H9 (cell line): Measurements from ENCODE around the gene ZNF821. TPM values are rescaled to one million over a fixed set of nuclear protein-coding genes. Genes with fewer than 3 reads are reported as not detected.

Source experiments
- DNase-seq: peaks from one replicate; pipeline ENCODE4 v3.0.0-alpha.2; 2017
- H2AFZ ChIP-seq: one replicate; pipeline ENCODE4 v1.6.1; 2013; ENCODE audit warnings: mild to moderate bottlenecking, low read length, control low read depth, moderate library complexity
- H2AK5ac ChIP-seq: 2 replicates; pipeline ENCODE4 v1.6.1; 2013; ENCODE audit warnings: low read length, control low read depth, mixed read lengths; ENCODE audit not compliant: insufficient read length
- H2BK120ac ChIP-seq: one replicate; pipeline ENCODE4 v1.6.1; 2013; ENCODE audit warnings: low read depth, mild to moderate bottlenecking, low read length, control low read depth, inconsistent platforms; ENCODE audit not compliant: poor library complexity, severe bottlenecking
- H2BK12ac ChIP-seq: 2 replicates; pipeline ENCODE4 v1.6.1; 2013; ENCODE audit warnings: low read length, control low read depth, mixed read lengths, low read depth; ENCODE audit not compliant: insufficient read length
- H2BK15ac ChIP-seq: 2 replicates; pipeline ENCODE4 v1.6.1; 2013; ENCODE audit warnings: low read depth, low read length, control low read depth
- H2BK20ac ChIP-seq: one replicate; pipeline ENCODE4 v1.6.1; 2013; ENCODE audit warnings: low read depth, mild to moderate bottlenecking, low read length, control low read depth, inconsistent platforms; ENCODE audit not compliant: poor library complexity, severe bottlenecking
- H2BK5ac ChIP-seq: 2 replicates; pipeline ENCODE4 v1.6.1; 2013; ENCODE audit warnings: low read length, control low read depth, mixed read lengths; ENCODE audit not compliant: insufficient read length
- H3K14ac ChIP-seq: 2 replicates; pipeline ENCODE4 v1.6.1; 2013; ENCODE audit warnings: low read length, control low read depth; ENCODE audit not compliant: insufficient read depth
- H3K18ac ChIP-seq: 2 replicates; pipeline ENCODE4 v1.6.1; 2013; ENCODE audit warnings: low read depth, mild to moderate bottlenecking, mixed read lengths, low read length, control low read depth; ENCODE audit not compliant: insufficient read length
- H3K23ac ChIP-seq: 2 replicates; pipeline ENCODE4 v1.6.1; 2013; ENCODE audit warnings: low read length, control low read depth, mixed read lengths, low read depth; ENCODE audit not compliant: insufficient read length
- H3K23me2 ChIP-seq: 2 replicates; pipeline ENCODE4 v1.6.1; 2013; ENCODE audit warnings: low read depth, mild to moderate bottlenecking, mixed read lengths, low read length, control low read depth; ENCODE audit not compliant: insufficient read length, poor library complexity, severe bottlenecking
- H3K27ac ChIP-seq: 2 replicates; pipeline ENCODE4 v1.5.1; 2013; ENCODE audit warnings: low read length, control low read depth, mixed read lengths, low read depth; ENCODE audit not compliant: insufficient read length
- H3K27me3 ChIP-seq: 2 replicates; pipeline ENCODE4 v1.6.1; 2013; ENCODE audit warnings: low read length, control low read depth, inconsistent platforms; ENCODE audit not compliant: insufficient read depth
- H3K4ac ChIP-seq: 2 replicates; pipeline ENCODE4 v1.6.1; 2013; ENCODE audit warnings: low read depth, mild to moderate bottlenecking, control low read depth, inconsistent platforms, low read length, moderate library complexity
- H3K4me1 ChIP-seq: 2 replicates; pipeline ENCODE4 v1.6.1; 2013; ENCODE audit warnings: low read length, control low read depth, inconsistent platforms; ENCODE audit not compliant: insufficient read depth
- H3K4me2 ChIP-seq: 2 replicates; pipeline ENCODE4 v1.6.1; 2013; ENCODE audit warnings: low read length, control low read depth, mixed read lengths; ENCODE audit not compliant: insufficient read length, insufficient read depth
- H3K56ac ChIP-seq: 2 replicates; pipeline ENCODE4 v1.6.1; 2013; ENCODE audit warnings: low read depth, mild to moderate bottlenecking, mixed read lengths, low read length, control low read depth; ENCODE audit not compliant: insufficient read length
- H3K79me1 ChIP-seq: 2 replicates; pipeline ENCODE4 v1.6.1; 2013; ENCODE audit warnings: low read depth, mild to moderate bottlenecking, moderate library complexity, low read length, control low read depth, inconsistent platforms; ENCODE audit not compliant: insufficient read depth, poor library complexity, severe bottlenecking
- H3K79me2 ChIP-seq: 2 replicates; pipeline ENCODE4 v1.6.1; 2013; ENCODE audit warnings: low read length, control low read depth, inconsistent platforms; ENCODE audit not compliant: insufficient read depth
- H3K9ac ChIP-seq: 2 replicates; pipeline ENCODE4 v1.6.1; 2013; ENCODE audit warnings: low read length, control low read depth, mixed read lengths; ENCODE audit not compliant: insufficient read length; ENCODE audit errors: extremely low read depth
- H3K9me3 ChIP-seq: one replicate; pipeline ENCODE4 v1.6.1; 2013; ENCODE audit warnings: low read depth, low read length, inconsistent platforms; ENCODE audit not compliant: control insufficient read depth
- H3T11ph ChIP-seq: one replicate; pipeline ENCODE4 v1.6.1; 2013; ENCODE audit warnings: mild to moderate bottlenecking, low read length, control low read depth, inconsistent platforms
- H4K20me1 ChIP-seq: one replicate; pipeline ENCODE4 v1.6.1; 2013; ENCODE audit not compliant: control insufficient read depth, insufficient read length, insufficient read depth
- H4K5ac ChIP-seq: 2 replicates; pipeline ENCODE4 v1.6.1; 2013; ENCODE audit warnings: low read depth, mild to moderate bottlenecking, mixed read lengths, low read length, control low read depth; ENCODE audit not compliant: insufficient read length
- H4K8ac ChIP-seq: replicated peaks from 2 replicates; pipeline ENCODE4 v1.6.1; 2013; ENCODE audit warnings: low read length, control low read depth, mixed read lengths, low read depth; ENCODE audit not compliant: insufficient read length
- H4K91ac ChIP-seq: 2 replicates; pipeline ENCODE4 v1.6.1; 2013; ENCODE audit warnings: low read depth, mild to moderate bottlenecking, moderate library complexity, mixed read lengths, low read length, control low read depth; ENCODE audit not compliant: insufficient read length
- H3K27ac Mint-ChIP-seq, 3 experiments: 2 replicates in 2 of 3; 3 replicates in 1 of 3; pipeline ENCODE4 v1.8.0; 2020 to 2021; ENCODE audit warnings: mixed read lengths in 3 of 3, mild to moderate bottlenecking in 1 of 3, moderate library complexity in 1 of 3
- H3K27me3 Mint-ChIP-seq: 2 replicates; pipeline ENCODE4 v1.8.0; 2021; ENCODE audit warnings: low read depth, mild to moderate bottlenecking, moderate library complexity, mixed read lengths
- H3K36me3 Mint-ChIP-seq, 3 experiments: 2 replicates in 2 of 3; 3 replicates in 1 of 3; pipeline ENCODE4 v1.8.0; 2020 to 2021; ENCODE audit warnings: low read depth in 3 of 3, mixed read lengths in 3 of 3; ENCODE audit not compliant: insufficient read depth in 1 of 3
- H3K4me1 Mint-ChIP-seq, 2 experiments: 2 replicates each; pipeline ENCODE4 v1.8.0; 2020; ENCODE audit warnings: mixed read lengths in 2 of 2
- H3K4me3 Mint-ChIP-seq, 2 experiments: 2 replicates in 1 of 2; 3 replicates in 1 of 2; pipeline ENCODE4 v1.8.0; 2020 to 2021; ENCODE audit warnings: mild to moderate bottlenecking in 2 of 2, mixed read lengths in 2 of 2, moderate library complexity in 1 of 2
- H3K9me3 Mint-ChIP-seq, 2 experiments: 2 replicates in 1 of 2; 3 replicates in 1 of 2; pipeline ENCODE4 v1.8.0; 2020; ENCODE audit warnings: mild to moderate bottlenecking in 2 of 2, mixed read lengths in 2 of 2, moderate library complexity in 1 of 2
- CTCF ChIP-seq: fragments of 200-600 bp; sonication (generic); conservative IDR thresholded peaks from 3 replicates; pipeline ENCODE4 v1.8.0; 2021; ENCODE audit warnings: antibody characterized with exemption, mild to moderate bottlenecking
- WGBS: extraction: QIAGEN DNeasy Blood & Tissue Kit; methylation state at CpG from one replicate; pipeline ENCODE4 v1.1.7; 2013; ENCODE audit warnings: missing lambda C conversion rate, low lambda C conversion rate, mixed read lengths; ENCODE audit not compliant: insufficient read length; ENCODE audit errors: extremely low coverage; 5-methylcytosine and 5-hydroxymethylcytosine counted together
- long read RNA-seq: library from polyadenylated mRNA; unstranded; transcript quantifications from one replicate; pipeline ENCODE4 v2.0.0, GENCODE V29; 2020
- total RNA-seq: library from RNA; stranded (reverse); gene quantifications from 2 replicates; pipeline ENCODE4 v1.2.1, GENCODE V29; 2021

ZNF821 gene
- total RNA-seq = 11.6 and 12.5 TPM in 2 replicates
- long read RNA-seq, transcript ZNF821-221 (7 exons, 1,833 nt) = minor isoform, 6 of 54 reads
- long read RNA-seq, transcript ZNF821-202 (8 exons, 2,000 nt) = major isoform, 8 of 54 reads
- long read RNA-seq, partial matches to known transcripts = 1 of 54 reads
- long read RNA-seq, other reads (novel, unspliced or antisense) = 36 of 54 reads

GRCh38 chr16:71883849-71884638 is at the start of gene ZNF821:
ZNF821 (minus strand) TSS chr16:71884182; CDS start chr16:71879946, 4,236 bp downstream.
- Histone ChIP-seq H2AFZ (peak within 1 kb of the TSS; percentile 65), H2BK15ac (no peak within 1 kb of the TSS)
- H3K4me1 Mint-ChIP-seq = peaks cover 19 to 21% of the 10 kb centered on the region in 2 experiments

More at GRCh38 chr16:71883849-71884638, at the start of gene ZNF821:
- Histone ChIP-seq H3K18ac (peak within 1 kb of the TSS; percentile 79), H3T11ph (no peak within 1 kb of the TSS), H4K8ac (no peak within 1 kb of the TSS), H3K9ac (peak within 1 kb of the TSS; percentile 66), H3K79me2 (no peaks in the 10 kb centered on the region), H2BK12ac (no peak within 1 kb of the TSS), H2AK5ac (no peak within 1 kb of the TSS), H4K5ac (no peak within 1 kb of the TSS), H3K4me2 (peak within 1 kb of the TSS; percentile 92), H3K56ac (no peak within 1 kb of the TSS), H3K4me1 (no peaks in the 10 kb centered on the region; the same call in 1 of the 2 replicates), H3K23ac (no peak within 1 kb of the TSS), H3K14ac (peak within 1 kb of the TSS; percentile 90), H3K27me3 (no peaks in the 10 kb centered on the region), H3K23me2 (peaks cover 15% of the 10 kb centered on the region), H3K79me1 (no peaks in the 10 kb centered on the region), H2BK5ac (no peak within 1 kb of the TSS), H2BK20ac (no peak within 1 kb of the TSS), H3K9me3 (no peaks in the 10 kb centered on the region), H3K27ac (peak within 1 kb of the TSS; percentile 7), H4K91ac (no peak within 1 kb of the TSS), H3K4ac (no peak within 1 kb of the TSS), H2BK120ac (no peak within 1 kb of the TSS), H4K20me1 (no peaks in the 10 kb centered on the region)
- no CpG with 5 or more reads among the region's 85 CpGs for WGBS
- Mint-ChIP-seq H3K27me3 (no peaks in the 10 kb centered on the region; the same call in 1 of the 2 replicates), H3K36me3 (peaks cover 14 to 22% (median 21%) of the 10 kb centered on the region in 3 experiments; a peak in 6 of 7 replicates), H3K27ac (peak within 1 kb of the TSS; percentile 95 to 97 (median 95)), H3K4me3 (peak within 1 kb of the TSS; percentile 87 to 96), H3K9me3 (no peaks in the 10 kb centered on the region)
- peak; percentile 92 for DNase-seq
- peak; percentile 68 for TF ChIP-seq CTCF
